GM18520 (cell line): Measurements from ENCODE around the gene APPL2.
A peak's percentile ranks its signal among the peaks of the same experiment; 100 is the strongest.
"Not testable (repeated sequence)": the region's sequence is repeated elsewhere in the genome, so short reads cannot be mapped to it uniquely, and the experiment has no call there.

Experiments used
- ATAC-seq: cut with Tn5 transposase; IDR thresholded peaks from one replicate; pipeline ENCODE4 v1.9.1; 2021; ENCODE audit not compliant: unreplicated experiment

Gene APPL2

DNA sequence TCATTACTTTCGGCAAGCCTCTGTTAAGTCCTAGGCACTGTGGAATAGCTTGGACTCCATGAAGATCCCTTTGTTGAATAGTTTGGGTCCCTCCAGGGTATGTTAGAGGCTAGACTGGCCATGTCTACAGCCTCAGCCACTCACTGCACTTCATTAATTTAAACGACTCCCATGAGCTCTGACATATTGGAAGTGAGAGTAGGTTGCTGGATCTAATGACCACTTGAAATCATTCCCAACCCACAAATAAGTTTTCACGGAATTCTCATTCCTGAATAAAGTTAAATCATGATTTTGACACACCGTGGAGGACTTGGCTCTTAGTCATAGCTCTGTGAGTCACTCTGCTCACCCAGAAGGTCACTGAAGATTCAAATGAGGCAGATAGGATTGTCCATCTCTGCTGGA is 21.4 kb upstream of the APPL2 start:
- no peak for ATAC-seq

DNA sequence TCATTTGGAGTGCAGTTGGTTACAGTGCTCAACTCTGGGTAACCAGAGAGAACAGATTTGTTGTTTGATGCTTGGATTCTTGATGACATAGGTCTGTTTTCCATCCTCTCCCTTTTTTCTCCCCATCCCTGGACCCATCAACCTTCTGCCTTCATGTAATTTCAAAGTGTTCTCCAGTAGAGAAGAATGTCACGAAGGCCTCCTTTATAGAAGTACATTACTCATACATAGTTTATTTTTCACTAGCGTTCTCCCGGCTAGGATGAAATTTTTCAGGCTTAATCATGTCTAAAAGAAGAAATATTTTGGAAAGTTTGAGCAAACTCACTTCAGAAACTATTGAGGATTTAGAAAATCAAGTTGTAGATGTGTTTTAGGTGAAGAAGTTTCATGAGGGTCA is 20.9 kb upstream of the APPL2 start:
- ATAC-seq = no peak

DNA sequence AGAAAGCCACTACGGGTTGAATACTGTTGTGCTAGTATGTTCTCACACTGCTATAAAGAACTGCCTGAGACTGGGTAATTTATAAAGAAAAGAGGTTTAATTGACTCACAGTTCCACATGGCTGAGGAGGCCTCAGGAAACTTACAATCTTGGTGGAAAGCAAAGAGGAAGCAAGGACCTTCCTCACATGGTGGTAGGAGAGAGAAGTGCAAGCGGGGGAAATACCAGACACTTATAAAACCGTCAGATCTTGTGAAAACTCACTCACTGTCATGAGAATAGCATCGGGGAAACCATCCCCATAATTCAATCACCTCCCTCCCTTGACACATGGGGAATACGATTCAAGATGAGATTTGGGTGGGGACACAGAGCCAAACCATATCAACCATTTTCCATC is 20.5 kb upstream of the APPL2 start:
- not testable (repeated sequence) for ATAC-seq

DNA sequence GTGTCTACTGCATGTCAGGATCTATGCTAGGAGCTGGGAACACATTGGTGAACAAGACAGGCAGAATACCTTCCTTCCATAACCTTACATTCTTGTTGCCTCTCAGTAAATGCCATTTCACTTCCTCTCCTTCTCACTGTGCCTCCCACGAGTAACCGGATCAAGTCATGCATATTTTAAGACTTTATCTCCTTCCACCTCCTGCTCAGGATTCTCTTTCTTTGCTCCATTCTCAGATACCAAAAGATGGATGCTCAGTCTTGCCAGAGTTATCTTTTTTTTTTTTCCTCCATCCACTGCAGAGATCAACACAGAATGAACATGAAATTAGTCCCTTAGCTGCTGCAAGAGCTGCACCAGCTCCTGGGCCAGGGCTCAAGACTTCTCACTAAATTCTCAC is 20.0 kb upstream of the APPL2 start:
- no peak for ATAC-seq

DNA sequence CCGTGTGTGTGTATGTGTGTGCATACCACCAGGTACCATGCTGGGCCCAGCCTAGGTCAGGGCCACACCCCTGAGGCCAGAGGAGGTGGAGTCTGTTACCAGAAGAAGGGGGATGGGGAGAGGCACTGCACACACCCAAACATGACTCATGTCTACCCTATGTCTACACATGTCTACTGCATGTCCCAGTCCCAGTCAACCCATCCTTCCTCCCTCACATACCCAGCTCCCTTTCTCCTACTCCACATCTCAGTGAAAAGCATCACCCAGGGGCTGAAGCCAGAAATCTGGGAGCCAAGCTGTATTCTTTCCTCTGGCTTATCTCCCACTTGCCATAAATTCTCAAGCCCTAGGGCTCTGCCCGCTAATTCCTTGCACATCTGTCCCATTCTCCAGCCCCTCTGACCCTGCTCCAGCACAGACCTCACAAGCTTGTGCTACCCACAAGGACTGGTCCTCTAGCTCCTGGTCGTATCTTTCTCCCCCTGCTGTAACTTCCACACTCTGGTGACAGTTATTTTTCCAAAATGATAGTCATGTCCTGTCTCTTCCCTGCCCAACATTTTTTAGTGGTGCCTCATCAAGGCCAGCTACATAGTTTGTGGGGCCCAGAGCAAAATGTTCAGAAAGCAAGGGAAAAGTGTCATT is 18.0 kb upstream of the APPL2 start:
- ATAC-seq = no peak

DNA sequence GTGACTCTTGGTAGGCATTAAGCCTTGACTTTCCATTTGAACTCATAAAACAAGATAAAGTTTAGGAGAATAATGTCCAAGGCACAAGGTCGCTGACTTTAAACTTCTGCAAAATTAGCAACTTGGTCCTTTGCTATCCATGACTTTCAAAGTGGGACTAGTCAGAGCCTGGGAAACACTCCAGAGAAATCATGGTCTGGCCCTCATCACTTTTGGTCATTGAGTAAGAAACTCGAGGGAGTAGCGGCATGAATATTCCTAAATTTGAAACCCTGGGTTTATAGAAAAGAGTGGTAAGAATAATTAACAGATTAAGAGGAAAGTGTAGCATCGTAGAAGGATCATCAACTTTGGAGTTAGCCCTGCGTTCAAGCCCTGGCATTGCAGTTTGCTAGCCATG is 16.9 kb upstream of the APPL2 start:
- ATAC-seq = no peak

DNA sequence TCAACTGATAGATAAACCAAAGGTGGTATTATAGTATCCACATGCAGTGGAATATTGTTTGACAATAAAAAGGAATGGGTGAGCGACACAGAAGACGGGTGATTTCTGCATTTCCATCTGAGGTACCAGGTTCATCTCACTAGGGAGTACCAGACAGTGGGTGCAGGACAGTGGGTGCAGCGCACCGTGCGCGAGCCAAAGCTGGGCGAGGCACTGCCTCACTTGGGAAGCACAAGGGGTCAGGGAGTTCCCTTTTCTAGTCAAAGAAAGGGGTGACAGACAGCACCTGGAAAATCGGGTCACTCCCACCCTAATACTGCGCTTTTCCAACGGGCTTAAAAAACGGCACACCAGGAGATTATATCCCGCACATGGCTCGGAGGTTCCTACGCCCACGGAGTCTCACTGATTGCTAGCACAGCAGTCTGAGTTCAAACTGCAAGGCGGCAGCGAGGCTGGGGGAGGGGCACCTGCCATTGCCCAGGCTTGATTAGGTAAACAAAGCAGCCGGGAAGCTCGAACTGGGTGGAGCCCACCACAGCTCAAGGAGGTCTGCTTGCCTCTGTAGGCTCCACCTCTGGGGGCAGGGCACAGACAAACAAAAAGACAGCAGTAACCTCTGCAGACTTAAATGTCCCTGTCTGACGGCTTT is 9.9 kb upstream of the APPL2 start:
- not testable (repeated sequence) for ATAC-seq

DNA sequence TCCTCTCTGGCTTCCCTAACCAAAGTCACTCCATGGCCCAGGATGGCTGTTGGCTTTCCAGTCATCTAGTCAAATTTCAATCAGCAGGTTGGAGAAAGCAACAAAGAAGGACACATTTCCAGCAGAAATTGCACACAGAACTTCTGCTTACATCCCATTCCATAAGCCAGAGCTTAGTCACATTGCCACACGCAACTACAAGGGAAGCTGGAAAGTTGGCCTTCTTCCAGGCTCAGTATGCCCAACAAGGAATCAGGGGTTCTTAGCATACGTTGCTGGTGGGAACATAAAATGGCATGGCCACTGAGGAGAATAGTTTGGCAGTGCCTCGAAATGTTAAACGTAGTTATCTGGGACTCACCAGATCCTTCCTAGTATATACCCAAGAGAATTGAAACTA is 9.3 kb upstream of the APPL2 start:
- no peak for ATAC-seq

DNA sequence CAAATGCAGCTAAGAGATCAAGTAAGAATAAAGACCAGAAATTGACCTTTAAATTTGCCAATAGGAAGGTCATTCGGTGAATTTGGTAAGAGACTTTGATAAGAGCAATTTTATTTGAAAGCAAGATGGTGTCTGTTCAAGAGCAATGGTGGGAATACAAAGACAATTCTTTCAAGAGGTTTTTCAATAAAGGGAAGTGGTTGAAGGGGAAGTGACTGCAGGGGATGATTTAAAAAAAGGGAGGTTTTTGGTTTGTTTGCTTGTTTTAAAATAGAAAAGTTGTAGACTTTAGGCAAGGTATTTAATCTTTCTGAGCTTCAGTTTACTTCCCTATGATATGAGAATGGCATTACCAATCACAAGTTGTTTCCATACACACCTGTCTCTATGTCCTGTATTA is 4.3 kb upstream of the APPL2 start:
- ATAC-seq = no peak

DNA sequence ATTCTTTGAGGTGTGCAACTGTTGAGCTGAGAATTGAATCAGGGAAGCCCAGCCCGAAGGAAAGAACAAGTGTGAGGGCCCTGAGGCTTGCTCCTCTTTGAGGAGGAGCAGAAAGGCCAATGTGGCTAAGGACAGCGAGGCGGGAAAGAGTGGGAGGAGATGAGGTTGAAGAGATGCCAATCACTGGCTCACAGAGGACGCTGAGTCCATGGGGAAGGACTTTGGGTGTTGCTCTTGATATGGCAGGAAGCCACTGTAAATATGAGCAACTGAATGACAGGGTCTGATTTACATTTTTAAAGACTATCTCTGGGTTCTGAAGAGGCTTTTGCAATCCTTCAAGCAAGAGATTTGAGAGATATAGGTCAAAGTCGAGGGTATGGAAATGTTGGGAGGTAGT is 3.3 kb upstream of the APPL2 start:
- no peak for ATAC-seq

DNA sequence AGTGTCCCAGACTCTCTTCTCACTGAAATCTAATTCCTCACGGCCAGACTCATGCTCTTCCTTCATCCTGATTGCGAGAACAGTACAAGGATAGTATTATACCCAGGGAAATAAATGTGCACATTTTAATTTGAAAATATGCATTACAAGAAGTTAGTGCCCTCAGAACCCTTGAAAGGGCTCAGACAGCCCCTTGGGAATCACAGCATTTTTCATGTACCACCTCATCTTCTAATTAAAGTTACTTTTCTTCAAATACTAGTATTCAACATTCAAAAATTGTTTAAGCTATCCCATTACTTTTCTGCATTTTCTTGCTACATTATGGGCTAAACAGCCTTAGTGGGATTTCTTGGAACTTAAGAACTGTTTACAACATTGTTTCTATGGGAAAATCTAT is 1.7 kb upstream of the APPL2 start:
- no peak for ATAC-seq

DNA sequence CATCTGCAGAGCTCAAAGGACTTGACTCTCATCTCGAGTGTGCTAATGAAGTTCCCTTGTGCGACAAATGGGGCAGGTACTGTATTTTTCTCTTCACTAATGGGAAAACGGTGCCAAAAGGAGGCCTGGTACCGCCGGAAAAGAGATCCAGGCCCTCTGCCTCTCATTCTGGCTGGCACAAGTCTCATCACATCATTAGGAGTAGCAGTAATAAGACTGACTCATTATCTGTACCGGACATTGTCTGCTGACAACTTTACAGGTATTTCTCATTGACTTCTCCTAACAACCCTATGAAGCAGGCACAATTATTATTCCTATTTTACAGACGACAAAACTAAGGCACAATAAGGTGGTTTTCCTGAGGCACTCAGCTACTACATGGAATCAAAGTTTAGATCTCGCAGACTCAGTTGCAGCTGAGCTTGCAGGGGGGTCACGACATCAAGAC is 668 bp downstream of the APPL2 start:
- ATAC-seq = peak; percentile 11

DNA sequence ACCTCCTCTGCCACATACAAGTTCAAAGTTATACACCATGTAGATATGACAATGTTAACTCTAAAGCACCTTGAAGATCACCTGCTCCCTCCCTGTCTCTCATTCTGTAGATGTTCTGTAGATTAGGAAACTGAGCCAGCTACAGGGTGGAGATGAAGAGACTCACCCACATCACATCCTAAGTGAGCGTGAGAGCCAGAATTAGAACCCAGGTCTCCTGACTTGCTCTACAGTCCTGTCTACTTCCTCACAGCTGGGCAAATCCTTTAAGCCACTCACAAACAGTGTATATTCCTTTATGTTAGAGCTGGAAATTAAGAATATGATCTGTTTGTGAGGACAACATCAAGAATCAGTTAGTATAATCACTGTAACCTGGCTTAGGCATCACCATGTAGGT is 1.8 kb downstream of the APPL2 start:
- ATAC-seq = no peak

DNA sequence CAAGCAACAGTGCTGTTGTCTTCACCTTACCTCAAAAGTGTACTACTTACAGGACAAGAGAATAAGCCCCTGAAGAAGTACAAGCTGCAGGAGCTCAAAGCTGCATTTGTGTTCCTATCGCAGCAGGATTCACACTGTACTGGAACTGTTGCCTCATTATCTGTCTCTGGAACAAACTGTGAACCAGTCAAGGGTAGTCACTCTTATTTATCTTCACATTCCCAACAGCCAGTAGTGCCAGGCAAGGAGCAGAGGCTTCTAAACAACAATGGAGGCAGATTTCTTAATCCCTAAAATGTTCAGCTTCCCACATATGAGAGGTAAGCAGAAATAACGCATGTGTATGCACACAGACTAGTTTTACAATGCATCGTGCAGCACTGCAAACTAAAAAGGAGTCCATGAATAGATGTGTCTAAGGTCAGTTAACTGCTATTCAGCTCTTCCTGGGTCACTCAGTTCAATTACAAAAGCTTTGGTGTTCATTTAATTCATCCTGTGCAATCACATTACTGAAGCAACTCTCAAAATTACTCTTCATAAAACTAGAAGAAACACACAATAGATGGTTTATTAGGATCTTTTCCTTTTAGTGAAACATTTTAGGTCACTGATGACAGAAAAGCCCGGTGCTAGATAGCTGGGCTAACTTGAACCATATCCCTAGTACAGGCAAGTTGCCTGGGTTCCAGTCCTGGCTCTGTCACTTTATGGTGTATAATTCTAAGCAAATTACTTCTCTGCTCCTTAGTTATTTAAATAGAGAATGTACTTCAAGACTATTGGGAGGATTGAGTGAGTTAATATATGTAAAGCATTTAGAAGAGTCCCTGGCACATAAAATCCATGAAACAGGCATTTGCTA is 2.7 kb downstream of the APPL2 start:
- no peak for ATAC-seq

DNA sequence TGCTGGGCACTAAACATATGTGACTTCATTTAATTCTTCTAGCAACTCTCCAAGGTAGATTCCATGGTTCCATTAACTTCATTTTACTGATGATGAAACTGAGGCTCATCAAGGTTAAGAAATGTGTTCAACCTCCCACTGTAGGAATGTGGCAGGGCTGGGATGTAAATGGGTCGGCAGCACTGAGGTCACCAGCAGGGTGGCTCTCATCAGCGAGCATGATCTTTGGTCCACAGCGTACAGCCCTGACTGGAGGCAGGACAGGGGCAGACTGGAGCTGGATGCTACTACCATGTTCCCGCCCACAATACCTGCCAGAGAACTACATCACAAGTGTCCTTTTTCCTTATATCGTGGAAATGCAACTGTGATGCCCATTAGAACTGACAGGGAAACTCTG is 4.6 kb downstream of the APPL2 start:
- ATAC-seq = no peak

DNA sequence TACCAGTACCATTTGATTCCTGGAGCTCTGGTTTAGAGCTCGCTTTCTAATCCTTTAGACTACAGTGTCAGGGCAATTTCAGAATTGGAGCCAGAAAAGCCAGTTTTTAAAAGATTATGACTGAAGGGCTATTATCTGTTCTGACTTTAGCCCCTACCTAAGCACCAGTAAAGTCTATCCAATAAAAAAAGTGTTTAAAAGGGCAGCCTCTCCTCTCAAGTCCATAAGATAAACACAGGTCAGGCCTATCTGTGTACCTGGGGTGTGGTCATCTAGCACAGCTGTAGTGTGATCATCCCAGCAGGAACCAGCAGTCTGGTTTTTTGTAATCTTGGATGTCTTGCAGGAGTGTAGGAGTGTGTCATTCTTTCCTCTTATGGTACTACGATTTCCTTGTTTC is 6.6 kb downstream of the APPL2 start:
- no peak for ATAC-seq

DNA sequence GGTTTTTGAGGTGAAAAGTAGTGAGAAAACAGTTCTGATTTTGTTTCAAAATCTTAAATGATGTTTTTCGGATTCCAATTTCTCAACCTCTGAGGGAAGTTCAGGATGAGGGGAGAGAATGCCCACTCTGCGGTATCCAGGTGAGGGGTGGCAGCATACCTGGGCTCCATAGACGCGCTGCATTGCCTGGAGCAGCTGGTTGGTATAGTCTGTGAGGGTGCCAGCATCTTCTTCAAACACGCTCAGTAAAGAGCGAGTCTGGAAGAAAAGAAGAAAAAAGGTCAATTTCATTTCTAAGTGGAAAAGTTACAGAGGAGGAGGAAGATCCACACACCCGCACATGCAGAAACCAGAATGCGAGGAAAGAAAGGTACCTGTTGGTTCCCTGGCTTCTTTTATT is 7.0 kb downstream of the APPL2 start:
- ATAC-seq = no peak

DNA sequence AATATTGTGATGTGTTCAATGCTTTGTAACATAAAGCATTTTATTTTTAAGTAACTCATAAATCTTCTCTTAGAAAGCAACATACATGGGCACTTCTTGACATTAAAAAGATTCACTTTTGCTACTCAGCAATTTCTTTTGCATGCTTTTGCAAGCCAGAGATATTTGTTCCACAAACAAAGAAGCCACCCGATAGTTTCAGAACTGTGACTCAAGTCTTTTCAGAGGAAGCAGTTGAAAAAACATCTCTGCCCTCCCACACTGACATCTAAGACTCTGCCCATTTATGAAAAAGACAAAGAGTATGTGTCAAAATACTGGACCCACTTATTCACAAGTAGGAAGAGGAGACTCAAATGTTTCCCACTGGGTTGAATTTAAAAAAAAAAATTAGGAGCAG is 7.5 kb downstream of the APPL2 start:
- no peak for ATAC-seq

DNA sequence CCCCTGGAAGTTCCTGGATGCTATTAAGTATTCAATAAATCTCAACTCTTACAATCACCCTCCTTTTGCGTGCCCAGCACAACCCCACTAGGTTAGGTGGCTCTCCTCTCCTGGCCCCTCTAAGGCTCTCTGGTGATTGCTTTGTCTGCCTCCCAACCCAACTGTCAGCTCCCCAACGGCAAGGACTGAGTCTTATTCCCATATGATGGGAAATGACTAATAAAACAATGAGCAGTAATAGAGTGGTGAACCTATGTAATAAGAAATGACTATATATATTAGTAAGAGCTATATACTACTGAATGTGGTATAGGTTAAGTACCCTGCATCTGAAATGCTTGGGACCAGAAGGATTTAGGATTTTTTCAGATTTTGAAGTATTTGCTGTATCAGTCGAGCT is 8.1 kb downstream of the APPL2 start:
- no peak for ATAC-seq

DNA sequence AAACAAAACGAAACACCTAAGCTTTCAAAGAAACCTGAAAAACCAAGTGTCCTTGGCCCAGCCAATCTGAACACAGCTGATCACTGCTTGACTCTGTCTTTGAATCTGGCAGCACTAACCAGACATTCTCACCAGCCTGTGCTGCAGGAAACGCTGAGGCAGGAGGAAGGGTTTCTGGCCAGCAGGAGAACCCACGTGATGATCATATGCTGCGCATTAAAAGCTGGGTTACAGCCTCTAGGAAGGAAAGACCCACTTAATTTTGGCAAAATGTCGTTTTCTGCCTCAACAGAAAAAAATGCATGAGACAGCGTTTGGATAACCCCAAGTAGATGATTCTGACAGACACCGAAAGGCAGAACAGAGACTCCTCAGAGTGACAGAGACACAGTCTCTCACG is 9.8 kb downstream of the APPL2 start:
- ATAC-seq = no peak

DNA sequence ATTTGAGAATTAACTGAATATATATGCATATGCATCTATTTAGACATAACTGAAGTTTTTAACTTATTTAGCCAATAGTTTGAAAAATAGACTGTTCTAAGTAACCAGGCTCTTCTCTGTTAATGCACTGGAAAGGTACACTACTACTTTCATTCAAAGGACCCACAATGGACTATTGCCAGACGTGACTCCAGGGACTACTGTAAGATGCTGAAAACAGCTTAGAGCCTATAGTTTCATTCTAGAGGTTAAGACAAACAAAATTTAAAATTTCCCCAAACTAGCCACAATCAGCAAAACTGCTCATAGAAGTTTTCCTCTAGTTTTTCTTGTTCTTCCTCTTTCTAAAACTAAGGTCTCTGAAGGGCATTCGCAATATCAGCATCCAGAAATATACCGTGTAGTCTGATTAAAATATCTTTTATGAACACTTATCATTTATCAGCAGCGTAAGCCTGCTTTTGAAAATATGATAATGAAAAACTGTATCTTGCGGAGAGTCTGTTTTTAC is 10.4 kb downstream of the APPL2 start:
- no peak for ATAC-seq

DNA sequence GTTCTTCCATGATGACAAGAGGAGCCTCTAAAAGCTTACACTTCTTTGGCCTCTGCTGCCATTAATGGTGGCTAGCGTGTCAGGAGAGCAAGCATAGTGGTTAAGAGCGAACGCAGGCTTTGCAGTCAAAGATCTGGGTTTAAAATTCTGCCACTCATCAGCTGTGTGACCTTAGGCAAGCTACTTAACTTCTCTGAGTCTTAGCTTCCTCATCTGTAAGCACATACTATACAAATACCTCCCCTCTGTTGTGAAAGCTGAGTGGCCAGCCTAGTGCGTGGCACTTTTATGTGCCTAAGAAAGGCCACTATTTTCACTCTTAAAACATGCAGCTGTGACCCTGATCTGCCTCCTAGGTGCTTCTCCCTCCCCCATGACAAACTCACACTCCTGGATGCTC is 11.6 kb downstream of the APPL2 start:
- ATAC-seq = no peak
